Osteocyte (in vitro differentiated cells): ENCODE measurements around the gene LRRC40. TPM values are rescaled to one million over a fixed set of nuclear protein-coding genes. Genes with fewer than 3 reads are reported as not detected.

Experiments used
- DNase-seq: peaks from one replicate; pipeline ENCODE4 v3.0.0; 2021; ENCODE audit warnings: mixed read lengths; ENCODE audit not compliant: unreplicated experiment; ENCODE audit errors: extremely low spot score
- H3K27ac Mint-ChIP-seq: one replicate; pipeline ENCODE4 v1.8.0; 2021; ENCODE audit warnings: mild to moderate bottlenecking, mixed read lengths; ENCODE audit not compliant: unreplicated experiment
- H3K27me3 Mint-ChIP-seq: one replicate; pipeline ENCODE4 v1.8.0; 2021; ENCODE audit warnings: mixed read lengths; ENCODE audit not compliant: unreplicated experiment
- H3K36me3 Mint-ChIP-seq: one replicate; pipeline ENCODE4 v1.8.0; 2021; ENCODE audit warnings: mixed read lengths; ENCODE audit not compliant: unreplicated experiment
- H3K4me1 Mint-ChIP-seq: one replicate; pipeline ENCODE4 v1.8.0; 2021; ENCODE audit warnings: mixed read lengths; ENCODE audit not compliant: unreplicated experiment
- H3K4me3 Mint-ChIP-seq: one replicate; pipeline ENCODE4 v1.8.0; 2021; ENCODE audit warnings: mild to moderate bottlenecking, moderate library complexity, mixed read lengths; ENCODE audit not compliant: unreplicated experiment
- H3K9me3 Mint-ChIP-seq: one replicate; pipeline ENCODE4 v1.8.0; 2021; ENCODE audit warnings: mixed read lengths; ENCODE audit not compliant: unreplicated experiment
- CTCF ChIP-seq: fragments of 200-600 bp; sonication (generic); IDR thresholded peaks from 2 replicates; pipeline ENCODE4 v1.5.0; 2021; ENCODE audit warnings: antibody characterized with exemption, mild to moderate bottlenecking, moderate library complexity
- total RNA-seq: library from RNA; stranded (reverse); gene quantifications from 2 replicates; pipeline ENCODE4 v1.2.1, GENCODE V29; 2021

The LRRC40 gene
- total RNA-seq, 1 donor from 2014 or later, result 17.1 TPM

GRCh38 chr1:70140343-70140742, 65.0 kb downstream of the LRRC40 start:
- no peaks in the 10 kb centered on the region for H3K9me3 Mint-ChIP-seq
- TF ChIP-seq CTCF, result no peak
- DNase-seq, result no peak
- H3K4me1 Mint-ChIP-seq, result peaks cover 14% of the 10 kb centered on the region
- no peak overlapping the region for H3K4me3 Mint-ChIP-seq
- peak overlapping the region; percentile 44 for H3K27ac Mint-ChIP-seq
- H3K36me3 Mint-ChIP-seq, result no peaks in the 10 kb centered on the region
- no peaks in the 10 kb centered on the region for H3K27me3 Mint-ChIP-seq

- H3K9me3 Mint-ChIP-seq, result no peaks in the 10 kb centered on the region
- no peaks in the 10 kb centered on the region for H3K36me3 Mint-ChIP-seq
- H3K4me1 Mint-ChIP-seq, result no peaks in the 10 kb centered on the region
- no peak for DNase-seq
- no peak overlapping the region for H3K4me3 Mint-ChIP-seq
- TF ChIP-seq CTCF, result no peak
- no peak overlapping the region for H3K27ac Mint-ChIP-seq
- peaks cover 3% of the 10 kb centered on the region for H3K27me3 Mint-ChIP-seq
These were observed 71.2 kb downstream of the LRRC40 start for GRCh38 chr1:70134148-70134547.

GRCh38 chr1:70117046-70117445, 88.3 kb downstream of the LRRC40 start:
- Mint-ChIP-seq H3K9me3 (no peaks in the 10 kb centered on the region), H3K4me3 (no peak overlapping the region), H3K27ac (no peak overlapping the region), H3K27me3 (peaks cover 38% of the 10 kb centered on the region), H3K36me3 (no peaks in the 10 kb centered on the region), H3K4me1 (no peaks in the 10 kb centered on the region)
- DNase-seq, result no peak
- TF ChIP-seq CTCF, result no peak

- no peak for DNase-seq
- no peaks in the 10 kb centered on the region for H3K9me3 Mint-ChIP-seq
- no peaks in the 10 kb centered on the region for H3K4me1 Mint-ChIP-seq
- no peaks in the 10 kb centered on the region for H3K36me3 Mint-ChIP-seq
- peaks cover 34% of the 10 kb centered on the region for H3K27me3 Mint-ChIP-seq
- no peak for TF ChIP-seq CTCF
- H3K27ac Mint-ChIP-seq, result no peak overlapping the region
- no peak overlapping the region for H3K4me3 Mint-ChIP-seq
These were observed 90.1 kb downstream of the LRRC40 start for GRCh38 chr1:70115315-70115714.

GRCh38 chr1:70112838-70113237, 92.5 kb downstream of the LRRC40 start:
- no peak for DNase-seq
- Mint-ChIP-seq H3K4me3 (no peak overlapping the region), H3K4me1 (no peaks in the 10 kb centered on the region), H3K9me3 (no peaks in the 10 kb centered on the region), H3K36me3 (no peaks in the 10 kb centered on the region), H3K27me3 (peaks cover 22% of the 10 kb centered on the region), H3K27ac (no peak overlapping the region)
- peak; percentile 9 for TF ChIP-seq CTCF
